Adrenal gland (tissue), 5 donors: ENCODE measurements around the gene GALNT18.

Experiments
- CTCF ChIP-seq, 6 experiments: fragments of 450-650 bp in 4 of 6; fragments of 200-600 bp in 2 of 6; sonication (generic) in 1 of 6; IDR thresholded peaks; 1 replicate in 5 of 6; 2 replicates in 1 of 6; pipeline versions ENCODE4 v1.5.1 to v1.8.0; 2016 to 2021; ENCODE audit warnings: antibody characterized with exemption in 6 of 6, mild to moderate bottlenecking in 2 of 6, moderate library complexity in 1 of 6
- POLR2A ChIP-seq, 2 donors: fragments of 450-650 bp; IDR thresholded peaks; one replicate each; pipeline ENCODE4 v1.6.1; 2017; ENCODE audit warnings: antibody characterized with exemption in 2 of 2, mild to moderate bottlenecking in 2 of 2, moderate library complexity in 1 of 2
- donor health status: DM: no; HTN: no; CAD: no.

DNA sequence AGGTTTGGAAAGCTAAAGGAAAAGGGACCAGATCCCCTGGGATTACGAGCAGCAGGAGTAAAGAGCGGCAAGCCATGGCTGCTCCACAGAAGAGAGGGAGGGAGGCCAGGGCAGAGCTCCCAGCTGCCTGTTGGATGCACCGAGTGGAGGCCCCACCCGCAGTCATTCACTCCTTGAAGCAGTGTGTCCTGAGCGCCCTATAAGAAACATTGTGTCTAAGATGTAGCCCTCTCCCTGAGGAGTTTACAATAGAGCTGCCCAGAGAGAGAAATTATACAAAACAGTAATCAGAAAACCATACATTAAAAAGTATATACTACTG, 214.1 kb downstream of the GALNT18 start:
- TF ChIP-seq CTCF (IDR thresholded peaks at IDR 0.05) (no peak), POLR2A (IDR thresholded peaks at IDR 0.05) (no peak)
